NCI-H524 treated with DMSO at 0.1 percent for 48 hours (cell line): Measurements from ENCODE around the gene HOOK1.
"Not testable (repeated sequence)": the region's sequence is repeated elsewhere in the genome, so short reads cannot be mapped to it uniquely, and the experiment has no call there.

ENCODE experiments used
- DNase-seq: peaks from one replicate; lab custom pipeline; 2025; lab: John Stamatoyannopoulos, UW

The HOOK1 gene

DNA sequence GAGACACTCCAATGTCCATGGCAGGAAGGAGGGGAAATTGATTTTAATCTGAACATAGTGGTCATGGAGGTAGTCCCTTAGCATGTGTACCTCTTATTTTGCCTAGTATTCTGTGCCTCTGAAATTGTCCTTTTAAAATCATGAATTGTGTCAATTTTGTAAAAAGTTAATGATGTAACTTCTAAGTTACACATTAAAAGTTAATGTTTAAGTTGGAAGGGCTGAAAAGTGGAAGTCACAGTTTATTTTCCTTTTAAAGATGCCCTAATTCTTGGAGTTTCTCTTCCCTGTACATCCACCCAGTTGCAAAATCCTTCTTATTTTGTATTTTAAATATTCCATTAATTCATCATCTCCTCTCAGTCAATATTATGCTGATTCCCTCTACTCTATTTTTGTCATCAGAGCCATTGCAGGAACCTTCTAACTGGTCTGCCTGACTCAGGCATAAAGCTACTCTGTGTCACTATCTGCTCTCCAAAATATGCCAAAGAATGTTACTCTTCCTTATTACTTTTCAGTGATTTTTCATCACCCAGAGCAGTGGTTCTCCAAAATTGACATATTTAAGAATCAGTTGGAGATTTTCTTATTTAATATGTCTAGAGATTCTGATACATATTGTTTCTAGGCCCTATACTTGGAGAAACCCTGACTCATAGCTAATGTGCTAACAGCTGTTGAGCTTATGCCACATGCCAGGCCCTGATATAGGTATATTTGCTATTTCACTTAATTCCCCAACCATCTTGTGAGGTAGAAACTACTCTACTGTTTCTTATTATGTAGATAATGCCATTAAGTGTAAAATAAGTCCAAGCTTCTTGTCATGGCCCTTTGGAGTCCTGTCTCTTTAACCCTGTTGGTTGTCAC is 5.1 kb downstream of the HOOK1 start:
- DNase-seq: no peak

DNA sequence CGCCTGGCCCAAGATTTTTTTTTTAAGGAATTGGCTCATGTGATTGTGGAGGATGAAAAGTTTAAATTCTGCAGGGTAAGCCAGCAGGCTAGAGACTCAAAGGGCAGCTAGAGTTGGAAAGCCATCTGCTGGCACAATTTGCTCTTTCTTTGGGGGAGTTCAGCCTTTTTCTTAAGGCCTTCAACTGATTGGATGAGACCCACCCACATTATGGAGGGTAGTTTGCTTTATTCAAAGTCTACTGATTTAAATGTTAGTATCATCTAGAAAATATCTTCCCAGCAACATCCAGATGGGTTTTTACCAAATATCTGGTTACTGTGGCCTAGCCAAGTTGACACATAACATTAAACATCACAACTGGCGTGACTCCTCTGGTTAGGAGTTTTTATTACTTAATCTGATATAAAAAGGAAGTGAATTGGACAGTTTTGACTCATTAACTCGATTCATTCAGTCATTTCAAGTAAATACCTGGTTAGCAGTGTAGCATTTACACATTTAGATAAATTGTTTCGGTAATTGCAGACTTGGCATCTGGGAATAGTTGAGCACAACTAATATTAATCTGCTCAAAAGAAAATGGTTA is 12.4 kb downstream of the HOOK1 start:
- DNase-seq: no peak

DNA sequence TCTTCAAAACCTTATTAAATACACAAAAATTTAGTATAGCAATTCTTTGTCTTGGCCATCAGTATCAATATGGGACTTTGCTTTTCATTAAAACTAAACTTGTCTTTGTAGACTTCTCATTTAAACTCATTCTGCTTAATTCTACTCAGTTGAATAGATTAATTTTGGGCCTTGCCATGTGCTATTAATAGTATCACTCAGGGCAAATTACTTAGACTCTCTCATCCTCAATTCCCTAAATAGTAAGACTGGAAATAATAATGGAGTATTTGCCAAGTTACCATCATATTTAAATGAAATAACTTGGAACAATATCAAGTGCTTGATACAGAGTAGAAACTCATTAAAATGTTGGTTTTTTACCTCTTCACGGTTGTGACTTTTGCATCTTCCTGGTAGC is 13.4 kb downstream of the HOOK1 start:
- DNase-seq: no peak

DNA sequence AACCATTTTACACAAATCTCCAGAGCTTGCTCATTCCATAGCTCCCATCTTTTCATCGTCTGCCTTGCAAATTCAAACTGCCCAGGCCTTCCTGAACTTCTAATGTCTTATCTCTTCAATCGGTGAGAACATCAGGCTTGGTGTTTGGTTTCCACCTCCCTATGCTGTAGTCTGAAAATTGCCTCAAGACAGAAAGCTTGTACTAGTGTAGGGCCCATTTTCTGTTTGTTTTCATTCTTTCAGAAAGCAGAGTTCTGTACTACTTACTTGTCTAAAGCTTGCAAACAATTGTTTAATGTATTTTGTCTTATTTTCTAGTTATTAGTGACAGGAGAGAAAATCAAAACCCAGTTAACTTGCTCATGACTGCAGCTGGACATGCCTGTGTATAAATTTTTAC is 16.8 kb downstream of the HOOK1 start:
- no peak for DNase-seq

DNA sequence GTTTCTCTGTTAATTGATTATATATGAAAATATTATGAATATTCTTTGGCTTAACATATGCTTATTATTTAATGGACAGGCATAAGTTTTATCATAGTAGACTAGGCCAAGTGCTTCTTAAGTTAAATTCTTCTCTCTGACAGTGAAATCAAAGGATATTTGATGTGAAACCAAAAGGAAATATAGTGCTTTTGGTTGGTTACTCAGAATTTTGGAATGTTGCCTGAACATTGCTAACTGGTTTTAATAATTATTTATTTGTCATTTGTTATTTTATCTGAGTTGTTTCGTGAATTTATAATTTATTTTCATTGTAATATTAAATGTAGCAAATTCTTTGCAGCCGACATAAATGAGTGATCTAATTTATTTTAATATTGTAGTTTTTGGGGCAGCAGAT is 18.3 kb downstream of the HOOK1 start:
- no peak for DNase-seq

DNA sequence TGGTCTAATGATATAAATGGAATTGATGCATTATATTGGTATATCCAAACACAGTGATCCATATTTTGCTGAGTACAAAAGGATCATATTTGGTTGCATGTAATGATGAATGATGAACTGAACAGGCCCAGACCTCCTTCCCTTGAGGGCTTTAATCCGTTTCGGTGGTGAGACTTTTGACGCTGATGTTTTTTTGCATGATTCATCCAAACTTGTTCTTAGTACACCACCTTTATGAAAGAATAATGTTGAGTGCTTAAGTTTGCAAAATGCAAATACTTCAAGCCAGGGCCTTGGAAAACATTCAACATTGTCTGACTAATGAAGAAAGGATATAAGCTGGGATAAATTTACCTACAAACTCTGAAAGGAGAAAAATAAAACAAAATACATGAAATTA is 19.2 kb downstream of the HOOK1 start:
- DNase-seq: no peak

DNA sequence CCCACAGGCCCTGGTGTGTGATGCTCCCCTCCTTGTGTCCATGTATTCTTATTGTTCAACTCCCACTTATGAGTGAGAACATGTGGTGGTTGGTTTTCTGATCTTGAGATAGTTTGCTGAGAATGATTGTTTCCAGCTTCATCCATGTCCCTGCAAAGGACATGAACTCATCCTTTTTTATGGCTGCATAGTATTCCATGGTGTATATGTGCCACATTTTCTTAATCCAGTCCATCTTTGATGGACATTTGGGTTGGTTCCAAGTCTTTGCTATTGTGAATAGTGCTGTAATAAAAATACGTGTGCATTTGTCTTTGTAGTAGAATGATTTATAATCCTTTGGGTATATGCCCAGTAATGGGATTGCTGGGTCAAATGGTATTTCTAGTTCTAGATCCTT is 23.1 kb downstream of the HOOK1 start:
- DNase-seq: not testable (repeated sequence)

DNA sequence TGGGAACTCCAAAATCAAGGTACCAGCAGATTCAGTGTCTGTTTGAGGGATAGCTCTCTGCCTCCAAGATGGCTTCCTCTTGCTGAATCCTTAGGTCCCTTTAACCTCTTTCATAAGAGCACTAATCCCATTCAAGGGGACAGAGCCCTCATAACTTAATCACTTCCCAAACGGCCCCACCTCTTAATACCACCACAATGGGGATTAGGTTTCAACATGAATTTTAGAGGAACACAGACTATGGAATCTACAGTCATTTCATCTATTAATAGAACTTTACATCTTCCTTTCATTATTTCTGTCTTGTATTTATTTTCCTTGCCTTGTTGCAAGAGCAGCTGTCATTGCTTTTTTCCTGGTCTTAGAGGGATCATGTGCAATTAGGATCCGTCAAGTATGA is 30.3 kb downstream of the HOOK1 start:
- DNase-seq: peak; percentile 58

DNA sequence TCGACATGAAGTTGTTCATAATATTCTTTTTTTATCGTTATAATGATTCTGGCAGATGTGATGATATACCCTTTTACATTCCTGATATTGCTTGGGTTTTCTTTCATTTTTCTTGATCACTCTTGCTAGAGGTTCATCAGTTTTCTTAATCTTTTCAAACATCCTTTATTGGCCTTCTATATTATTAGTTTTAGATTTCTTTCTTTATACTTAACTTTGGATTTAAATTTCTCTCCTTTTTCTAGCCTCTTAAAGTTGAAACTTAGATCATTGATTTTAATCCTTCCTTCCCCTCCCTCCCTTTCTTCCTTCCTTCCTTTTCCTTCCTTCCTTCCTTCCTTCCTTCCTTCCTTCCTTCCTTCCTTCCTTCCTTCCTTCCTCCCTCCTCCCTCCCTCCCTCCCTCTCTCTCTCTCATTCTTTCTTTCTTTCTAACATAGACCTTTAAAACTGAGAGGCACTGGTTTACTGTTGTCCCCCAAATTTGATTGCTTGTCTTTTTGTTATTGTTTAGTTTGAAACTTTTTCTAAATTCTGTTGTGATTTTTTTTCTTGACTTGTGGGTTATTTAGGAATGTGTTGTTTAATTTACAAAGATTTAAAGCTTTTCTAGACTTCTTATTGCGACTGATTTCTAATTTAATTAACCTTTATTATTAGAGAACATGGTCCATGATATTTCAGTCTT is 31.6 kb downstream of the HOOK1 start:
- no peak for DNase-seq

DNA sequence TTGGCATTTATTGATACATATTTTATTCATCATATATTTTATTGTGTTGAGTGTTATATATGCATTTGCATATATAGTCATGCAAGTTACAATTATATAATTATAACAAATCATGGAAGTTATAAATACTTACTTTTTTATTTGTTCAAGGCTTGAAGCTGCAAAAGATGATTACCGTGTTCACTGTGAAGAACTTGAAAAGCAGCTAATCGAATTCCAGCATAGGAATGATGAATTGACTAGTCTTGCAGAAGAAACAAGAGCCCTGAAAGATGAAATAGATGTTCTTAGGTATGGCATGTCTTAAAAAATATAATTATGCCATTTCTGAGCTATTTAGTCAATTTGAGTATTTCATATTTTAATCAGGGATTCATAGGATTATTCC is 32.1 kb downstream of the HOOK1 start:
- no peak for DNase-seq

DNA sequence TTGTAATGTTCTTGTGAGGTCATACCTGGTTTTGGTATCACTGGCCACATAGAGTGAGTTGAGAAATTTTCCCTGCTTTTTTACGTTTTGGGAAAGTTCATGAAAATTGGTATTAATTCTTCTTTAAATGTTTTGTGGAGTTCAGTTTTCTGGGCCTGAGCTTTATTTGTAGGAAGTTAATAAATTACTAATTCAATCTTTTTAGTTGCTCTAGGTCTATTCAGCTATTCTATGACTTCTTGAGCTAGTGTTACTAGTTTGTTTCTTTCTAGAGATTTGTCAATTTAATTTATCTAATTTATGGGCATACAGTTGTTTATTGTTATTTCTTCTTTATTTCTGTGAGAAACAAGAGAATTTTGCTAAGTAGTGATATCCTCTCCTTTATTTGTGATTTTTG is 37.4 kb downstream of the HOOK1 start:
- no peak for DNase-seq

DNA sequence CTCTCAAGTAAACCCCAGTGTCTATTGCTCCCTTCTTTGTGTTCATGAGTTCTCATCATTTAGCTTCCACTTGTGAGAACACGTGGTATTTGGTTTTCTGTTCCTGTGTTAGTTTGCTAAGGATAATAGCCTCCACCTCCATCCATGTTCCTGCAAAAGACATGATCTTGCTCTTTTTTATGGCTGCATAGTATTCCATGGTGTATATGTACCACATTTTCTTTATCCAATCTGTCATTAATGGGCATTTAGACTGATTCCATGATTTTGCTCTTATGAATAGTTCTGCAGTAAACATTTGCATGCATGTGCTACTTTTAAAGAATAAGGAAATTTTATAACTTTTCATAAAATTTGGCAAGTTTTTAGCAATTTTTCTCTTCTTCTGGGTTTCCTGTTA is 40.5 kb downstream of the HOOK1 start:
- DNase-seq: not testable (repeated sequence)

DNA sequence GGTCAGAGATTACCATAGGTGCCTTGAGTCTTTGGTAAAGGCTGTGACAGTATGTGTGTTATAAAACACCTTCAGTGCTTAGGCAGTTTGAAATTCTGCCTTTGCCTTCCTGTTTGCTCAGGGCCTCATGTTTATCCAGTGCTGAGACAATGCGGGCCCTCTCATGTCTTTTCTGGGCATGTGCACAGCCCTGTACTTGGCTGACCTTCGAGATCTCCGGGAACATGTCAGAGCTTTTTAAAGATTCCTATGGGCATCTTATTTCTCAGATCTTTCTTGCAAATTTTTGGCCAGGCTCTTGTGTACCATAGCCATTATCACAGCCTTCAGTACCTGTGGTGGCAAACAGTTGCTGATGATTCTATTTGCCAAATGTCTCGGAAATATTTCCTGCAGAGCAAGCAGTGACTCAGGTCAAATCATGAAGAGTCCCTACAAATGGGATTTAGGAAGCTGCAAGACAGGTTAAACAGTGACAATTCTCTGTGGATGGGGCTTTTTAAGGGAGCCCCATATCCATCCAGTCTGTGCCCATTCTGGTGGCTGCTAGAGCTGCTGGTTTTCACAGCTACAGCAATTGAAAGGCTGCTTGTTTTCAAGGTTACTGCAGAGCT is 42.1 kb downstream of the HOOK1 start:
- DNase-seq: no peak

DNA sequence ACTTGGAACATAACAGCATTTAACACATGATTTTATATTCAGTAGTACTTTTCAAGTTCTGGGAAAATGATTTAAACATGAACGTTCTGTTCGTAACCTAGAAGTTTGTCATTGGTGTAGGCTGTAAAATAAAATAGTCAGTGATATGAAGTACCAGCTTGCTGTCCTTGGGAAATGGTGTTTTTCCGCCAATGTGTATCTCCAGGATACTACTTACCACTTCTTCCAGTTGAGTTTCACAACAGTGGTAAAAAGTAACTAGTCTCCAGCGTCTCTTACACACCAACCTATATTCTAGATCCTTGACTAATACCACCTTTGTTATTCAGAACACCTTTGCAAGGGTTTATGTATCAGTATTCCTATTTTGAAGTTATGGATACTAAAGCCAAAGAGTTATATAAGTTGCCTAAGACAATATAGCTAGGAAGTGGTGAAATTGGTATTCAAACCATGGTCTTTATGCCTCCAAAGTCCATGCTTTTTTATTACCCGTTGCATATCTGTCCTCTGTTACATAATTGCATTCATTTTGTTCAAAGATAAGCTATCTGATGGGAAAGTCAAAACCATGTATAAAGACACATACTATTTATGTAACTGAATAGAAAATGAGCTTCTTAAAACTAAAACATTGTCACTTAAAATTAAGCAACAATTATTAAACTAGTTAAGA is 43.1 kb downstream of the HOOK1 start:
- no peak for DNase-seq

DNA sequence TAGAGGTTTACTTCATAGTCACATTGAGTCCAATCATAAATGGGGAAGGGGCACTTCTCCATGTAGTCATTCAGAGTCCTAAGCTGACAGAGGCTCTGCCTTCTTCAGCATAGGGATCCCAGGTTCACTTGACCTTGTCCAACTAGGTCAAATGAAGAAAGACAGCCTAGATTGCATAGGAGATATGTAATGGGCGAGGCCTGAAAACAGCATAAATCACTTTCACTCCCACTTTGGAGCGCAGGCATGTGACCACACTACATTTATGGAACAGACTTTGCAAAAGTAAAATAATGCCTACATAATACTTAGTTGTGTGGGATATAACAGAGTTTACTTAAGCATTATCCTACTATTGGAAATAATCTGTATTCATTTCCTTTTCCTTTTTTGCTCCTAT is 51.7 kb downstream of the HOOK1 start:
- no peak for DNase-seq

DNA sequence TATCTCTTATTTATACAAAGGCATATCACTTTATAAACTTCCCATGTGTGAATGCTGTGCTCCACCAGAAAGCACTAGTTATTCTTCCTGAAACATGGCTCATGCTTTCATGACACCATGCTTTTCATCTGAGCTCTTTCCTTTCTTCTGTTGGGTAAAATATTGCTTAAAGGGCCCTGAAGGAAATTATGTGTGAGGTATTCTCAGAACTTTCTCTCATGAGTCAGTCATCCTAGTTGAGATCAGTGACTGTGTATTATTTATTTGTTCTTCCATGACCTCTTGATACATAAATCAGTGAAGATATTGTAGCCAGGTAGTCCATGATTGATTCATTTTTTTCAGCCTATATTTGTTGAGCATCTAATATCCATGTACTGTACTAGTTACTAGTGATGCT is 57.0 kb downstream of the HOOK1 start:
- no peak for DNase-seq

DNA sequence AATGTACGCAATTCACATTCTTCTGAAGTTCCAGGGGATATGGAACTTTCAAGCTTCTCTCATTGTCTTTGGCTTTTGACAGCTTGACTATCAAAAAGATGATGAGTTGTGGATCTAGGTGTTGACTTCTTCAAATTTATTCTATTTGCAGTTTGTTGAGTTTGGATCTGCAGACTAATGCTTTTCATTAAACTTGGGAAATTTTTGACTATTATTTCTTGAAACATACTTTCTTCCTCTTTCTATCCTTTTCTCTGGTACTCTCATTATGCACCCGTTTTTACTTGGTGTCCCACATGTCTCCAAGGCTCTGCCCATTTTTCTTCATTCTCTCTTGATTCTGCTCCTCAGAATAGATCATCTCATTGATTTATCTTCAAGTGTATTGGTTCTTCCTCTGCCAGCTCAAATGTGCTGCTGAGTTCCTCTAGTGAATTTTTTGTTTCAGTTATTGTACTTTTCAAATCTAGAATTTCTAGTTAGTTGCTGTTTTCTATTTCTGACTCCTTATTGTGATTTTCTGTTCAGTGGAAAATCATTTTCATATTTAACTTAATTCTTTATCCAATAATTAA is 62.4 kb downstream of the HOOK1 start:
- no peak for DNase-seq

DNA sequence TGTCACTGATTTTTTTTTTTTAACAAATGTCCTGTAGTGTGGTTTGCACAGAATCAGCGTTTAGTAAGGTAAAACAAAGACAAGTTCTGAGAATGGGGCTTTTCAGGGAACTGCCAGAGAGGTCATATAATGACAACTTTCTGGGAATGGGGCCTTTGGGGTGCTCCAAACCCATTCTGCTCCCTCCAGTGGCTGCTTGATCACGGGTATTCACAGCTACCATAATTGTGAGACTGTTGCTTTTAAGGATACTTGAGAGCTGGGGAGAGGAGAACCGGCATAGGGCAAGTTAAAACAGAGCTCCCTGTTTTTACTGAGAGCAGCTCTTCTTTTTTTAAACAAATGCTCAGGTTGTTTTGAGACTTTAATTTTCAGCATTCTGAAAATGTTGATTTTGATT is 63.6 kb downstream of the HOOK1 start:
- no peak for DNase-seq

DNA sequence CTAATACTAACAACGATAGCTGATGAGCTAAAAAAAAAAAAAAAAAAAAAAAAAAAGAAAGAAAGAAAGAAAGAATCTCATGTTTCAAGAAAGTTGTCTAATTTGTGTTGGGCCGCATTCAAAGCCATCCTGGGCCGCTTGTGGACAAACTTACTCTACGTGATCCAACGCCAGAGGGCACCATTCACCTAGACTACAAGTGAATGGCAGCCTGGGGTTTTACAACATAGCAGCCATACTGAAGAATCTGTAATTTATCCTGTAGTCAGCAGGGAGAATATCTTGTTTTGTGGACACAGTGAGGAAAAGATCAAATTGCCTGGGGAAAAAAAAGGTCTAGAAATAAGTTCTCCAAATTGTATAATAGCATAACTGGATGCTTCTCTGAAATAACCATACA is 64.8 kb downstream of the HOOK1 start:
- DNase-seq: no peak

DNA sequence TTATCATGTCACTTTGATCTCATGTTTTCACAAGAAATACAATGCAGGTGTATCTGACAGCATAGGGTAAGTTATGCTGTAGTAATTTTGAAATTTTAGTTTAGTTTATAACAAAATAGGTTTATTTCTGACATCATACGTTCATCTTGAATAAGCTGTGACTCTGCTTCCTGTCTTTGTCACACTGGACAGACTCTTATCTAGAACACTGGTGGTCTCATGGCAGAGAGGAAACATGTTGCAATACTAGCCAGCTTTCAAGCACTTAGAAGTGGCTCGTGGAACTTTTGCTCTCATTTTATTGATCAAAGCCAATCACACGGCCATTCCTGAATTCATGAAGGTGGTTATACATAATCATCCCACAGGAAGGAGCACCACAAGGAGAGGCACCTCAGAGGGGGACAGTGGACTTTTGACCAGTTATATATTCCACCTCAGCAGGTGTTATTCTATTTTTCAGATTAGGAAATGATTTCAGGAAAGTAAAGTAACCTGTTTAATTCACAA is 65.3 kb downstream of the HOOK1 start:
- DNase-seq: no peak

DNA sequence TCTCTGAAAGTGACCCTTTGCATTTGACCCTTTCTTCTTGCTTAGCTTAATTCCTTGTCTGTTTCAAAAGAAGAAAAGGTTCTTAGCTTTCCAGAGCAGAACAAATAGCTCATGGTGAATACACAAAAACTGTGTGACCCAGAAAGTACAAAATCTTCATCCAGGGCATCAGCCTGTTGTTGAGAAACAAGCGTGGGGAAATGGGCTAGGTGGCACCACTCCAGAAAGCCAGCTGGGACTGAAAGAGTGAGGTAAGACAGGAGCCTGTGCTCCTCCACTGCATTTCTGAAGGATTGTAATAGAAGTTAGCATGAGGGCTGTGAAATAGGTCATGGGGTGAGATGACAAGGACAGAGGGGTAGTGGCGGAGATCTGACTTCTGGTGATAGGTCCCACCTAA is 66.0 kb downstream of the HOOK1 start:
- no peak for DNase-seq
